ENCODE results near the gene STK26. TPM values are rescaled to one million over a fixed set of nuclear protein-coding genes. Genes with fewer than 3 reads are reported as not detected.
"Not testable (repeated sequence)": the region's sequence is repeated elsewhere in the genome, so short reads cannot be mapped to it uniquely, and the experiment has no call there.

The STK26 gene
- total RNA-seq, 1 experiment from 2014 or later: 38.5 TPM

- CTCF ChIA-PET: no interaction called here
- no peak for TF ChIP-seq CTCF (IDR thresholded peaks at IDR 0.05; ENCODE audit: unreplicated experiment)
- no peaks in the 10 kb centered on the region for H3K9me3 Mint-ChIP-seq (ENCODE audit: low read depth, unreplicated experiment)
- intact Hi-C loops (cut with micrococcal nuclease; ENCODE audit: unreplicated experiment): no loop called here
- no peak overlapping the region for H3K4me3 Mint-ChIP-seq (ENCODE audit: low read depth, unreplicated experiment)
- no peak overlapping the region for H3K27ac Mint-ChIP-seq (ENCODE audit: unreplicated experiment)
- H3K4me1 Mint-ChIP-seq (ENCODE audit: low read depth, unreplicated experiment): peaks cover 5% of the 10 kb centered on the region
- no peaks in the 10 kb centered on the region for H3K27me3 Mint-ChIP-seq (ENCODE audit: unreplicated experiment)
- DNase-seq: no peak
- no TSS peak for BruUV-seq (replicated peaks)
- no peaks in the 10 kb centered on the region for H3K36me3 Mint-ChIP-seq (ENCODE audit: insufficient read depth, unreplicated experiment)
Measured at GRCh38 chrX:132044953-132045352, 21.9 kb downstream of the STK26 start.

- H3K36me3 Mint-ChIP-seq (ENCODE audit: insufficient read depth, unreplicated experiment): no peaks in the 10 kb centered on the region
- H3K27ac Mint-ChIP-seq (ENCODE audit: unreplicated experiment): no peak overlapping the region
- H3K27me3 Mint-ChIP-seq (ENCODE audit: unreplicated experiment): no peaks in the 10 kb centered on the region
- peaks cover 8% of the 10 kb centered on the region for H3K4me1 Mint-ChIP-seq (ENCODE audit: low read depth, unreplicated experiment)
- no peak for TF ChIP-seq CTCF (IDR thresholded peaks at IDR 0.05; ENCODE audit: unreplicated experiment)
- H3K4me3 Mint-ChIP-seq (ENCODE audit: low read depth, unreplicated experiment): no peak overlapping the region
- no peaks in the 10 kb centered on the region for H3K9me3 Mint-ChIP-seq (ENCODE audit: low read depth, unreplicated experiment)
- CTCF ChIA-PET: no interaction called here
- no peak for DNase-seq
- no TSS peak for BruUV-seq (replicated peaks)
- intact Hi-C loops (cut with micrococcal nuclease; ENCODE audit: unreplicated experiment): no loop called here
Measured at GRCh38 chrX:132045456-132045855, 22.4 kb downstream of the STK26 start.

- BruUV-seq (replicated peaks): no TSS peak
- peaks cover 8% of the 10 kb centered on the region for H3K4me1 Mint-ChIP-seq (ENCODE audit: low read depth, unreplicated experiment)
- H3K27ac Mint-ChIP-seq (ENCODE audit: unreplicated experiment): no peak overlapping the region
- CTCF ChIA-PET: no interaction called here
- no peak for DNase-seq
- H3K27me3 Mint-ChIP-seq (ENCODE audit: unreplicated experiment): no peaks in the 10 kb centered on the region
- no peak for TF ChIP-seq CTCF (IDR thresholded peaks at IDR 0.05; ENCODE audit: unreplicated experiment)
- no peak overlapping the region for H3K4me3 Mint-ChIP-seq (ENCODE audit: low read depth, unreplicated experiment)
- intact Hi-C loops (cut with micrococcal nuclease; ENCODE audit: unreplicated experiment): no loop called here
- no peaks in the 10 kb centered on the region for H3K36me3 Mint-ChIP-seq (ENCODE audit: insufficient read depth, unreplicated experiment)
- no peaks in the 10 kb centered on the region for H3K9me3 Mint-ChIP-seq (ENCODE audit: low read depth, unreplicated experiment)
Measured at GRCh38 chrX:132046533-132046932, 23.4 kb downstream of the STK26 start.

GRCh38 chrX:132051778-132052177 is 28.7 kb downstream of the STK26 start:
- DNase-seq; CTCF ChIA-PET; BruUV-seq (replicated peaks); H3K27ac Mint-ChIP-seq (ENCODE audit: unreplicated experiment); H3K4me3 Mint-ChIP-seq (ENCODE audit: low read depth, unreplicated experiment); H3K4me1 Mint-ChIP-seq (ENCODE audit: low read depth, unreplicated experiment); intact Hi-C loops (cut with micrococcal nuclease; ENCODE audit: unreplicated experiment); H3K9me3 Mint-ChIP-seq (ENCODE audit: low read depth, unreplicated experiment); H3K27me3 Mint-ChIP-seq (ENCODE audit: unreplicated experiment); H3K36me3 Mint-ChIP-seq (ENCODE audit: insufficient read depth, unreplicated experiment): not testable (repeated sequence)

- H3K36me3 Mint-ChIP-seq (ENCODE audit: insufficient read depth, unreplicated experiment): peaks cover 5% of the 10 kb centered on the region
- CTCF ChIA-PET: no interaction called here
- intact Hi-C loops (cut with micrococcal nuclease; ENCODE audit: unreplicated experiment): no loop called here
- no peak overlapping the region for H3K27ac Mint-ChIP-seq (ENCODE audit: unreplicated experiment)
- H3K4me1 Mint-ChIP-seq (ENCODE audit: low read depth, unreplicated experiment): no peaks in the 10 kb centered on the region
- DNase-seq: no peak
- no peaks in the 10 kb centered on the region for H3K9me3 Mint-ChIP-seq (ENCODE audit: low read depth, unreplicated experiment)
- H3K27me3 Mint-ChIP-seq (ENCODE audit: unreplicated experiment): no peaks in the 10 kb centered on the region
- H3K4me3 Mint-ChIP-seq (ENCODE audit: low read depth, unreplicated experiment): no peak overlapping the region
- no TSS peak for BruUV-seq (replicated peaks)
- TF ChIP-seq CTCF (IDR thresholded peaks at IDR 0.05; ENCODE audit: unreplicated experiment): no peak
Measured at GRCh38 chrX:132058050-132058449, 34.9 kb downstream of the STK26 start.

Measured in Calu3 (cell line).